ENCODE results near the gene ACTG1. TPM values are rescaled to one million over a fixed set of nuclear protein-coding genes. Genes with fewer than 3 reads are reported as not detected.
A peak's percentile ranks its signal among the peaks of the same experiment; 100 is the strongest.

Gene ACTG1
- total and polyA plus RNA-seq, 2 of the 13 experiments (the other 11 are each of a cell fraction or from before 2014, with no cell fraction given) = 973 to 1,138 TPM

DNA sequence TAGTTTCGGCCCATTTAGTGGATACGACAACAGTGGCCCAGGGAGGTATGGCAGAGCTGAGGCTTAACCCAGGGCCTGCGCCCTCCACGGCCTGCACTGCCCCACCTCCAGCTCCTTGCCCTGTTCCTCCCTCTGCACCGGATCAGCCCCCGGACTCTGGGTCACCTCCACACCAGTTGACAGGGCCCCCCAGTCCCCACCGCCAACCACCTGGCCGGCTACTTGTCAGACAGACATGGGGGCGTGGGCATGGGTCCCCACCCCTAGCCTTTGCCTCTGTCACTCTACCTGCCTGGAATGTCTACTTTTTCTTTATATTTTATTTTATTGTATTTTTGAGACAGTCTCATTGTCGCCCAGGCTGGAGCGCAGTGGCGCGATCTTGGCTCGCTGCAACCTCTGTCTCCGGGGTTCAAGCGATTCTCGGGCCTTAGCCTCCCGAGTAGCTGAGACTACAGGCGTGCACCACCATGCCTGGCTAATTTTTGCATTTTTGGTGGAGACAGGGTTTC lies 3.0 kb upstream of the ACTG1 start (continued):
- TF ChIP-seq, protein P1, sequence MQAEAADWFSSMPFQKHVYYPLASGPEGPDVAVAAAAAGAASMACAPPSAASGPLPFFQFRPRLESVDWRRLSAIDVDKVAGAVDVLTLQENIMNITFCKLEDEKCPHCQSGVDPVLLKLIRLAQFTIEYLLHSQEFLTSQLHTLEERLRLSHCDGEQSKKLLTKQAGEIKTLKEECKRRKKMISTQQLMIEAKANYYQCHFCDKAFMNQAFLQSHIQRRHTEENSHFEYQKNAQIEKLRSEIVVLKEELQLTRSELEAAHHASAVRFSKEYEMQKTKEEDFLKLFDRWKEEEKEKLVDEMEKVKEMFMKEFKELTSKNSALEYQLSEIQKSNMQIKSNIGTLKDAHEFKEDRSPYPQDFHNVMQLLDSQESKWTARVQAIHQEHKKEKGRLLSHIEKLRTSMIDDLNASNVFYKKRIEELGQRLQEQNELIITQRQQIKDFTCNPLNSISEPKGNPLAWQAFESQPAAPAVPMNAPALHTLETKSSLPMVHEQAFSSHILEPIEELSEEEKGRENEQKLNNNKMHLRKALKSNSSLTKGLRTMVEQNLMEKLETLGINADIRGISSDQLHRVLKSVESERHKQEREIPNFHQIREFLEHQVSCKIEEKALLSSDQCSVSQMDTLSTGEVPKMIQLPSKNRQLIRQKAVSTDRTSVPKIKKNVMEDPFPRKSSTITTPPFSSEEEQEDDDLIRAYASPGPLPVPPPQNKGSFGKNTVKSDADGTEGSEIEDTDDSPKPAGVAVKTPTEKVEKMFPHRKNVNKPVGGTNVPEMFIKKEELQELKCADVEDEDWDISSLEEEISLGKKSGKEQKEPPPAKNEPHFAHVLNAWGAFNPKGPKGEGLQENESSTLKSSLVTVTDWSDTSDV (CRISPR knock-in tag; IDR thresholded peaks at IDR 0.05) = 0 out of 2 replicates have a peak, but pooled peaks have one; percentile 14
- 0 out of 2 replicates have a peak, but pooled peaks have one; percentile 1 for TF ChIP-seq NFYB (CRISPR knock-in tag; IDR thresholded peaks at IDR 0.05)
- TF ChIP-seq HIVEP1 (CRISPR knock-in tag; IDR thresholded peaks at IDR 0.05) = 0 out of 2 replicates have a peak, but pooled peaks have one; percentile 35
- 0 out of 2 replicates have a peak, but pooled peaks have one; percentile 12 for TF ChIP-seq ZNF263 (CRISPR knock-in tag; IDR thresholded peaks at IDR 0.05)
- TF ChIP-seq, protein P2, sequence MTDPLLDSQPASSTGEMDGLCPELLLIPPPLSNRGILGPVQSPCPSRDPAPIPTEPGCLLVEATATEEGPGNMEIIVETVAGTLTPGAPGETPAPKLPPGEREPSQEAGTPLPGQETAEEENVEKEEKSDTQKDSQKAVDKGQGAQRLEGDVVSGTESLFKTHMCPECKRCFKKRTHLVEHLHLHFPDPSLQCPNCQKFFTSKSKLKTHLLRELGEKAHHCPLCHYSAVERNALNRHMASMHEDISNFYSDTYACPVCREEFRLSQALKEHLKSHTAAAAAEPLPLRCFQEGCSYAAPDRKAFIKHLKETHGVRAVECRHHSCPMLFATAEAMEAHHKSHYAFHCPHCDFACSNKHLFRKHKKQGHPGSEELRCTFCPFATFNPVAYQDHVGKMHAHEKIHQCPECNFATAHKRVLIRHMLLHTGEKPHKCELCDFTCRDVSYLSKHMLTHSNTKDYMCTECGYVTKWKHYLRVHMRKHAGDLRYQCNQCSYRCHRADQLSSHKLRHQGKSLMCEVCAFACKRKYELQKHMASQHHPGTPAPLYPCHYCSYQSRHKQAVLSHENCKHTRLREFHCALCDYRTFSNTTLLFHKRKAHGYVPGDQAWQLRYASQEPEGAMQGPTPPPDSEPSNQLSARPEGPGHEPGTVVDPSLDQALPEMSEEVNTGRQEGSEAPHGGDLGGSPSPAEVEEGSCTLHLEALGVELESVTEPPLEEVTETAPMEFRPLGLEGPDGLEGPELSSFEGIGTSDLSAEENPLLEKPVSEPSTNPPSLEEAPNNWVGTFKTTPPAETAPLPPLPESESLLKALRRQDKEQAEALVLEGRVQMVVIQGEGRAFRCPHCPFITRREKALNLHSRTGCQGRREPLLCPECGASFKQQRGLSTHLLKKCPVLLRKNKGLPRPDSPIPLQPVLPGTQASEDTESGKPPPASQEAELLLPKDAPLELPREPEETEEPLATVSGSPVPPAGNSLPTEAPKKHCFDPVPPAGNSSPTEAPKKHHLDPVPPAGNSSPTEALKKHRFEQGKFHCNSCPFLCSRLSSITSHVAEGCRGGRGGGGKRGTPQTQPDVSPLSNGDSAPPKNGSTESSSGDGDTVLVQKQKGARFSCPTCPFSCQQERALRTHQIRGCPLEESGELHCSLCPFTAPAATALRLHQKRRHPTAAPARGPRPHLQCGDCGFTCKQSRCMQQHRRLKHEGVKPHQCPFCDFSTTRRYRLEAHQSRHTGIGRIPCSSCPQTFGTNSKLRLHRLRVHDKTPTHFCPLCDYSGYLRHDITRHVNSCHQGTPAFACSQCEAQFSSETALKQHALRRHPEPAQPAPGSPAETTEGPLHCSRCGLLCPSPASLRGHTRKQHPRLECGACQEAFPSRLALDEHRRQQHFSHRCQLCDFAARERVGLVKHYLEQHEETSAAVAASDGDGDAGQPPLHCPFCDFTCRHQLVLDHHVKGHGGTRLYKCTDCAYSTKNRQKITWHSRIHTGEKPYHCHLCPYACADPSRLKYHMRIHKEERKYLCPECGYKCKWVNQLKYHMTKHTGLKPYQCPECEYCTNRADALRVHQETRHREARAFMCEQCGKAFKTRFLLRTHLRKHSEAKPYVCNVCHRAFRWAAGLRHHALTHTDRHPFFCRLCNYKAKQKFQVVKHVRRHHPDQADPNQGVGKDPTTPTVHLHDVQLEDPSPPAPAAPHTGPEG (CRISPR knock-in tag; IDR thresholded peaks at IDR 0.05) = no peak
- peak; percentile 2; the same call in 1 of the 2 replicates for TF ChIP-seq TAF1 (CRISPR knock-in tag; IDR thresholded peaks at IDR 0.05)
- peak; percentile 48; the same call in 1 of the 2 replicates for TF ChIP-seq ZMYM3 (CRISPR knock-in tag; IDR thresholded peaks at IDR 0.05)
- TF ChIP-seq SOX6 (IDR thresholded peaks at IDR 0.05) = no peak
- TF ChIP-seq SOX6 (CRISPR knock-in tag; IDR thresholded peaks at IDR 0.05) = 0 out of 2 replicates have a peak, but pooled peaks have one; percentile 0
- TF ChIP-seq HNF4A (CRISPR knock-in tag; IDR thresholded peaks at IDR 0.05) = no peak
- TF ChIP-seq AKAP8 (CRISPR knock-in tag; IDR thresholded peaks at IDR 0.05) = peak; percentile 23; the same call in 1 of the 2 replicates
- 0 out of 2 replicates have a peak, but pooled peaks have one; percentile 13 for TF ChIP-seq ZNF788 (CRISPR knock-in tag; IDR thresholded peaks at IDR 0.05; ENCODE audit: borderline replicate concordance)
- no peak for TF ChIP-seq MLLT10 (CRISPR knock-in tag; IDR thresholded peaks at IDR 0.05)
- TF ChIP-seq MTA1 (CRISPR knock-in tag; IDR thresholded peaks at IDR 0.05; ENCODE audit: borderline replicate concordance) = 0 out of 2 replicates have a peak, but pooled peaks have one; percentile 3
- TF ChIP-seq CREBL2 (CRISPR knock-in tag; IDR thresholded peaks at IDR 0.05; ENCODE audit: borderline replicate concordance) = no peak
- TF ChIP-seq, protein P3, sequence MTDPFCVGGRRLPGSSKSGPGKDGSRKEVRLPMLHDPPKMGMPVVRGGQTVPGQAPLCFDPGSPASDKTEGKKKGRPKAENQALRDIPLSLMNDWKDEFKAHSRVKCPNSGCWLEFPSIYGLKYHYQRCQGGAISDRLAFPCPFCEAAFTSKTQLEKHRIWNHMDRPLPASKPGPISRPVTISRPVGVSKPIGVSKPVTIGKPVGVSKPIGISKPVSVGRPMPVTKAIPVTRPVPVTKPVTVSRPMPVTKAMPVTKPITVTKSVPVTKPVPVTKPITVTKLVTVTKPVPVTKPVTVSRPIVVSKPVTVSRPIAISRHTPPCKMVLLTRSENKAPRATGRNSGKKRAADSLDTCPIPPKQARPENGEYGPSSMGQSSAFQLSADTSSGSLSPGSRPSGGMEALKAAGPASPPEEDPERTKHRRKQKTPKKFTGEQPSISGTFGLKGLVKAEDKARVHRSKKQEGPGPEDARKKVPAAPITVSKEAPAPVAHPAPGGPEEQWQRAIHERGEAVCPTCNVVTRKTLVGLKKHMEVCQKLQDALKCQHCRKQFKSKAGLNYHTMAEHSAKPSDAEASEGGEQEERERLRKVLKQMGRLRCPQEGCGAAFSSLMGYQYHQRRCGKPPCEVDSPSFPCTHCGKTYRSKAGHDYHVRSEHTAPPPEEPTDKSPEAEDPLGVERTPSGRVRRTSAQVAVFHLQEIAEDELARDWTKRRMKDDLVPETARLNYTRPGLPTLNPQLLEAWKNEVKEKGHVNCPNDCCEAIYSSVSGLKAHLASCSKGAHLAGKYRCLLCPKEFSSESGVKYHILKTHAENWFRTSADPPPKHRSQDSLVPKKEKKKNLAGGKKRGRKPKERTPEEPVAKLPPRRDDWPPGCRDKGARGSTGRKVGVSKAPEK (CRISPR knock-in tag; IDR thresholded peaks at IDR 0.05; ENCODE audit: borderline replicate concordance) = no peak
- TF ChIP-seq ZNF274 (CRISPR knock-in tag; IDR thresholded peaks at IDR 0.05) = 0 out of 2 replicates have a peak, but pooled peaks have one; percentile 22
- peak; percentile 3 for TF ChIP-seq IKZF4 (CRISPR knock-in tag; IDR thresholded peaks at IDR 0.05; ENCODE audit: borderline replicate concordance, low read depth, not compliant biosample characterization)
